ENCODE measurements around the gene DCTN1. TPM values are rescaled to one million over a fixed set of nuclear protein-coding genes. Genes with fewer than 3 reads are reported as not detected.

DCTN1 gene
- total and polyA plus RNA-seq, 2 donors (not counting 1 experiment from before 2014, with no cell fraction given): 133 to 228 TPM

DNA sequence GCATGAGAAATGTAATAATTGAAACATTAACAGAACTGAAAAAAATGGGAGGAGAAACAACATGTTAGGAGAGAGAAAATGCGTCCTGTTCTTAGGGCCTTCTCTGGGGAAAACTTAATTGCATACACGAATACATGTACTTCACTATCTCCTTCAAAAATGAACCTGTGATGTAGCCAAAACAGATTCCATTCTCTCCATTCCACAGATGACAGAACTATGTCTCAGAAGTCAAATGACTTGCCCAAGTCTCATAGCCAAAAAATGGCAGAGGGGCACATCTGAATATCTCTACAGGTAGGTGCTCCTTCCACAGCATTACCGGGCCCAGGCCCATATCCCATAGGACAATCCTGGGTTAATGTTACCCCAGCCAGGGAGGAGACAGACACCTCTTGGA is 3.9 kb upstream of the DCTN1 start:
- no peak overlapping the region for H3K9ac ChIP-seq (ENCODE audit: insufficient read depth, low read length)
- H3K4me2 ChIP-seq (ENCODE audit: extremely low read depth, insufficient read depth, low read length): no peak overlapping the region
- H3K4me1 ChIP-seq (ENCODE audit: control insufficient read depth, extremely low read depth, insufficient read depth, low read length): peaks cover 14% of the 10 kb centered on the region
- H2AFZ ChIP-seq (ENCODE audit: low read length): no peak overlapping the region
- no peak overlapping the region for H3K4me3 ChIP-seq (replicated peaks in 1 of 4; ENCODE audit: control extremely low read depth in 1 of 4, insufficient read depth in 1 of 4, low read depth in 3 of 4, low read length in 4 of 4)
- H3K27ac ChIP-seq (ENCODE audit: insufficient read depth, low read length): no peak overlapping the region
- H3K79me2 ChIP-seq (ENCODE audit: control insufficient read depth, insufficient read depth, low read length): peaks cover 66% of the 10 kb centered on the region
- no peaks in the 10 kb centered on the region for H3K36me3 ChIP-seq (ENCODE audit: control insufficient read depth, insufficient read depth, low read length)
- no peaks in the 10 kb centered on the region for H4K20me1 ChIP-seq (ENCODE audit: control insufficient read depth, extremely low read depth, insufficient read depth, low read length)
- DNase-seq (ENCODE audit: low read depth in 2 of 2): peak in 1 of 2 donors; percentile 64
- TF ChIP-seq EZH2 (IDR thresholded peaks at IDR 0.05; ENCODE audit: low read length, missing control alignments): no peak
- TF ChIP-seq, protein P1, sequence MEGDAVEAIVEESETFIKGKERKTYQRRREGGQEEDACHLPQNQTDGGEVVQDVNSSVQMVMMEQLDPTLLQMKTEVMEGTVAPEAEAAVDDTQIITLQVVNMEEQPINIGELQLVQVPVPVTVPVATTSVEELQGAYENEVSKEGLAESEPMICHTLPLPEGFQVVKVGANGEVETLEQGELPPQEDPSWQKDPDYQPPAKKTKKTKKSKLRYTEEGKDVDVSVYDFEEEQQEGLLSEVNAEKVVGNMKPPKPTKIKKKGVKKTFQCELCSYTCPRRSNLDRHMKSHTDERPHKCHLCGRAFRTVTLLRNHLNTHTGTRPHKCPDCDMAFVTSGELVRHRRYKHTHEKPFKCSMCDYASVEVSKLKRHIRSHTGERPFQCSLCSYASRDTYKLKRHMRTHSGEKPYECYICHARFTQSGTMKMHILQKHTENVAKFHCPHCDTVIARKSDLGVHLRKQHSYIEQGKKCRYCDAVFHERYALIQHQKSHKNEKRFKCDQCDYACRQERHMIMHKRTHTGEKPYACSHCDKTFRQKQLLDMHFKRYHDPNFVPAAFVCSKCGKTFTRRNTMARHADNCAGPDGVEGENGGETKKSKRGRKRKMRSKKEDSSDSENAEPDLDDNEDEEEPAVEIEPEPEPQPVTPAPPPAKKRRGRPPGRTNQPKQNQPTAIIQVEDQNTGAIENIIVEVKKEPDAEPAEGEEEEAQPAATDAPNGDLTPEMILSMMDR (conservative IDR thresholded peaks at IDR 0.05 in 1 of 2, IDR thresholded peaks at IDR 0.05 in 1 of 2; ENCODE audit: low read depth in 1 of 2, low read length in 2 of 2): no peak
- no peaks in the 10 kb centered on the region for H3K27me3 ChIP-seq (ENCODE audit: control insufficient read depth, insufficient read depth, low read length)
- H3K9me3 ChIP-seq (ENCODE audit: control insufficient read depth, insufficient read depth, low read depth, low read length): no peaks in the 10 kb centered on the region

DNA sequence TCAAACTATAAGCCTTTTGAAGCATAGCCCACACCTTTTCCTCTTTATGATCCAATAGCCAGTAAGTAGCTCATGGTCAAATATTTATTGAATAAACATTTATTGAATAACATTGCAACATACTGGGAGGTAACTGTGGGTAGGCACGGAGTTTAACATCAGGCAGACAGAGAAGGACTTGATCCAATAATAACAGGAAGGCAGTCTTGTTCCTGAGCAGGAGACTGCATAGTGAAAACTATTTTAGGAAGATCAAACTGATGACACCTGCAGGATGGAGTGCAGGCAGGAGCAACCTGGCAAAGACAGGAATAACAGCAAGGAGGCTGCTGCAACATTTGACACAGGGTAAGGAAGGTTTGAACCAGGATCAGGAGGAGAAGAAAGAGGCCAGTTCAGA is 3.1 kb upstream of the DCTN1 start:
- Histone ChIP-seq H3K4me1 (ENCODE audit: control insufficient read depth, extremely low read depth, insufficient read depth, low read length) (peaks cover 14% of the 10 kb centered on the region), H3K4me2 (ENCODE audit: extremely low read depth, insufficient read depth, low read length) (peak overlapping the region; percentile 30), H3K9me3 (ENCODE audit: control insufficient read depth, insufficient read depth, low read depth, low read length) (no peaks in the 10 kb centered on the region), H3K4me3 (replicated peaks in 1 of 4; ENCODE audit: control extremely low read depth in 1 of 4, insufficient read depth in 1 of 4, low read depth in 3 of 4, low read length in 4 of 4) (no peak overlapping the region), H3K27ac (ENCODE audit: insufficient read depth, low read length) (peak overlapping the region; percentile 58), H3K36me3 (ENCODE audit: control insufficient read depth, insufficient read depth, low read length) (no peaks in the 10 kb centered on the region), H2AFZ (ENCODE audit: low read length) (no peak overlapping the region), H4K20me1 (ENCODE audit: control insufficient read depth, extremely low read depth, insufficient read depth, low read length) (no peaks in the 10 kb centered on the region), H3K79me2 (ENCODE audit: control insufficient read depth, insufficient read depth, low read length) (peaks cover 66% of the 10 kb centered on the region), H3K9ac (ENCODE audit: insufficient read depth, low read length) (no peak overlapping the region), H3K27me3 (ENCODE audit: control insufficient read depth, insufficient read depth, low read length) (no peaks in the 10 kb centered on the region)
- DNase-seq (ENCODE audit: low read depth in 2 of 2): peak; percentile 72 to 74
- TF ChIP-seq, protein P1 (conservative IDR thresholded peaks at IDR 0.05 in 1 of 2, IDR thresholded peaks at IDR 0.05 in 1 of 2; ENCODE audit: low read depth in 1 of 2, low read length in 2 of 2): no peak

DNA sequence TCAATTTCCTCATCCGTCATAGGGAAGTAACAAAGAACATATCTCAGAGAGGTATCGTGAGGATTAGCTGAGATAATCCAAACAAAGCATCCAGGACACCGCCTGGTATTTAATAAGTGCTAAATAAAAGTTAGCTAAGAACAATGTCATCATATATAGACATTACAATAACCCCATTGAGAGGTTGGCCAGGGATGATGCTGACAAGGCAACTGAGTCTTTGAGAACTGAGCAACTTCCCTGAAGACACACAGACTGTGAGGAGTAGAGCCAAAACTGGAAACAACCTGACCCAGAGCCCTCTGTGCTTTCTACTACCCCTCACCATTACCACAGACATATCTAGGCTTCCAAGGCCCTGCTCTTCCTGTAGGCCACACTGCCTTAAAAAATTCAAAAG is 1.6 kb upstream of the DCTN1 start:
- Histone ChIP-seq H3K4me1 (ENCODE audit: control insufficient read depth, extremely low read depth, insufficient read depth, low read length) (peaks cover 8% of the 10 kb centered on the region), H3K36me3 (ENCODE audit: control insufficient read depth, insufficient read depth, low read length) (peaks cover 2% of the 10 kb centered on the region), H3K9me3 (ENCODE audit: control insufficient read depth, insufficient read depth, low read depth, low read length) (no peaks in the 10 kb centered on the region), H3K79me2 (ENCODE audit: control insufficient read depth, insufficient read depth, low read length) (peaks cover 57% of the 10 kb centered on the region), H4K20me1 (ENCODE audit: control insufficient read depth, extremely low read depth, insufficient read depth, low read length) (no peaks in the 10 kb centered on the region), H3K4me2 (ENCODE audit: extremely low read depth, insufficient read depth, low read length) (no peak overlapping the region), H3K27ac (ENCODE audit: insufficient read depth, low read length) (no peak overlapping the region), H3K27me3 (ENCODE audit: control insufficient read depth, insufficient read depth, low read length) (no peaks in the 10 kb centered on the region), H3K9ac (ENCODE audit: insufficient read depth, low read length) (no peak overlapping the region), H2AFZ (ENCODE audit: low read length) (no peak overlapping the region), H3K4me3 (replicated peaks in 1 of 4; ENCODE audit: control extremely low read depth in 1 of 4, insufficient read depth in 1 of 4, low read depth in 3 of 4, low read length in 4 of 4) (no peak overlapping the region)
- TF ChIP-seq, protein P1 (conservative IDR thresholded peaks at IDR 0.05 in 1 of 2, IDR thresholded peaks at IDR 0.05 in 1 of 2; ENCODE audit: low read depth in 1 of 2, low read length in 2 of 2): no peak
- no peak for TF ChIP-seq EZH2 (IDR thresholded peaks at IDR 0.05; ENCODE audit: low read length, missing control alignments)
- DNase-seq (ENCODE audit: low read depth in 2 of 2): no peak
